Measurements from ENCODE around the gene PSAP. TPM values are rescaled to one million over a fixed set of nuclear protein-coding genes. Genes with fewer than 3 reads are reported as not detected.
"Not testable (repeated sequence)": the region's sequence is repeated elsewhere in the genome, so short reads cannot be mapped to it uniquely, and the experiment has no call there.

PSAP gene
- total RNA-seq, 4 donors from 2014 or later, result 425 to 693 (median 495) TPM

DNA sequence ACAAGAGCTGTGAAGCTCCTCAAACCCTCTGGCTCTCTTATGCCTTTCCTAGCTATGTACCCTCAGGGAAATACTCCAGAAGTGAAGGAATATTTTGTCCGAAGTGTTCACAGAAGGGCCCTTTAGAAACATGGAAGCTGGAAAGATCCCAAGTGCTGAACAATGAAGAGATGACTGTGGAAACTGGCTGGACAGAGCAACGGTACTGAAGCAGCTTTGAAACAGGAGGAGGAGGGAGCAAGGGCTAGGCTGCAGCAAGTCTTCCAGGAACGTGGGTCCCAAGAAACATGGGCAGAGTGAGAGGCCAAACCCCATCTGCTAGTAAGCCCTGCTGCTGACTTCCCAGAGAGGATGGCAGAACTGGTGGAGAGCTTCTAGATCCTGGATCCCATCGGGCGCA is 3.0 kb upstream of the PSAP start:
- TF ChIP-seq POLR2A (IDR thresholded peaks at IDR 0.05), result no peak
- TF ChIP-seq, protein P1, sequence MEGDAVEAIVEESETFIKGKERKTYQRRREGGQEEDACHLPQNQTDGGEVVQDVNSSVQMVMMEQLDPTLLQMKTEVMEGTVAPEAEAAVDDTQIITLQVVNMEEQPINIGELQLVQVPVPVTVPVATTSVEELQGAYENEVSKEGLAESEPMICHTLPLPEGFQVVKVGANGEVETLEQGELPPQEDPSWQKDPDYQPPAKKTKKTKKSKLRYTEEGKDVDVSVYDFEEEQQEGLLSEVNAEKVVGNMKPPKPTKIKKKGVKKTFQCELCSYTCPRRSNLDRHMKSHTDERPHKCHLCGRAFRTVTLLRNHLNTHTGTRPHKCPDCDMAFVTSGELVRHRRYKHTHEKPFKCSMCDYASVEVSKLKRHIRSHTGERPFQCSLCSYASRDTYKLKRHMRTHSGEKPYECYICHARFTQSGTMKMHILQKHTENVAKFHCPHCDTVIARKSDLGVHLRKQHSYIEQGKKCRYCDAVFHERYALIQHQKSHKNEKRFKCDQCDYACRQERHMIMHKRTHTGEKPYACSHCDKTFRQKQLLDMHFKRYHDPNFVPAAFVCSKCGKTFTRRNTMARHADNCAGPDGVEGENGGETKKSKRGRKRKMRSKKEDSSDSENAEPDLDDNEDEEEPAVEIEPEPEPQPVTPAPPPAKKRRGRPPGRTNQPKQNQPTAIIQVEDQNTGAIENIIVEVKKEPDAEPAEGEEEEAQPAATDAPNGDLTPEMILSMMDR (IDR thresholded peaks at IDR 0.05), result no peak
- no peak for DNase-seq (ENCODE audit: low spot score in 2 of 2)
- H3K4me3 ChIP-seq (ENCODE audit: low read depth, poor library complexity, severe bottlenecking), result no peak overlapping the region
- 54 to 57% methylated on average over 5 of the region's 5 CpGs for WGBS, 2 donors
- intact Hi-C loops (cut with DNase I; ENCODE audit: low total_unique reads), result no loop called here

DNA sequence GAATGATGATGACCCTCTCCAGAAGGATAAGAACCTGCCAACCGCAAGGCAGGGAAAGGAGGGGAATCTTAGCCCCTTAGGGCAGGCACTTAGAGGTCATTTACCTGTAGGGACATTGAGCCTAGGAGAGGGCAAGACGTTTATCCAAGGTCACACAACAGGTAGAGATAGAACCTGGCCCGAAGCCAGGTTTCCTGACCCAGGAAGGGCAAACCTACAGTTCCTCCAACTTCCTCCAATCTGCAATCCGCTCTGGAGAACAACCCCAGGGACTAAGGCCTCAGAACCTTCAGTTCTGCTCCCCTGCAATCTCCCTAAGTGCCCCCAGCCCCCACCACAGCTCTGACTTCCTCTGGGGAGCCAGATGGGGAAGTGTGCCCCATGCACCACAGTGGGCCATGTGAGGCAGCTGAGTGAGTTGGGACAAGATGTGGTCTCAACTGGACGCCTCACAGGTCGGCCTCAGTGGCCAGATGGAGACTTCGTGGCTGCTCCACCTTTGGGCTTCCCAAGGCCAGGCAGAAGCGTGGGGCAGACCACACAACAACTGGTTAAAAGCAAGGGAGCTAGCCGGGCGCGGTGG is 1.4 kb upstream of the PSAP start:
- no peak for DNase-seq (ENCODE audit: low spot score in 2 of 2)
- intact Hi-C loops (cut with DNase I; ENCODE audit: low total_unique reads), result no loop called here
- no peak overlapping the region for H3K4me3 ChIP-seq (ENCODE audit: low read depth, poor library complexity, severe bottlenecking)
- WGBS, 2 donors, result 84 to 88% methylated on average over 11 of the region's 11 CpGs
- TF ChIP-seq, protein P1 (IDR thresholded peaks at IDR 0.05), result no peak
- no peak for TF ChIP-seq POLR2A (IDR thresholded peaks at IDR 0.05)

DNA sequence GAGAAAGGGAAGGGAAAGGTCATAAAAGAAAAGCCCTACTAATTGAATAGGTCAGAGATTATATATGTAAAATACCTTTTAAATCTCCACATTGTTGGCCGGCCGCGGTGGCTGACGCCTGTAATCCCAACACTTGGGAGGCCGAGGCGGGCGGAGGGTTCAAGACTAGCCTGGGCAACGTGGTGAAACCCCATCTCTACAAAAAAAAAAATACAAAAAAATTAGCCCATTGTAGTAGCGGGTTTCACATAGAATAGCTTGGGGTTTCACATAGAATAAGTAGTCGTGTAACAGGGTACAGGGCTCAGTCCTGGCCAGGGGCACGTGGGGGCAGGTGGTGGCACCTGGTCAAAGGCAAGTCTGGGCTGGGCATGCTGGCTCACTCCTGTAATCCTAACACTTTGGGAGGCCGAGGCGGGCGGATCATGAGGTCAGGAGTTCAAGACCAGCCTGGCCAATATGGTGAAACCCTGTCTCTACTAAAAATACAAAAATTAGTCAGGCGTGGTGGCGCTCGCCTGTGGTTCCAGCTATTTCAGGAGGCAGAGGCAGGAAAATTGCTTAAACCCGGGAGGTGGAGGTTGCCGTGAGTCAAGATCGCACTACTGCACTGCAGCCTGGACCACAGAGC is 529 bp upstream of the PSAP start:
- WGBS, 2 donors, result 40 to 42% methylated on average over 20 of the region's 20 CpGs
- intact Hi-C loops (cut with DNase I; ENCODE audit: low total_unique reads); H3K4me3 ChIP-seq (ENCODE audit: low read depth, poor library complexity, severe bottlenecking); DNase-seq (ENCODE audit: low spot score in 2 of 2): not testable (repeated sequence)

DNA sequence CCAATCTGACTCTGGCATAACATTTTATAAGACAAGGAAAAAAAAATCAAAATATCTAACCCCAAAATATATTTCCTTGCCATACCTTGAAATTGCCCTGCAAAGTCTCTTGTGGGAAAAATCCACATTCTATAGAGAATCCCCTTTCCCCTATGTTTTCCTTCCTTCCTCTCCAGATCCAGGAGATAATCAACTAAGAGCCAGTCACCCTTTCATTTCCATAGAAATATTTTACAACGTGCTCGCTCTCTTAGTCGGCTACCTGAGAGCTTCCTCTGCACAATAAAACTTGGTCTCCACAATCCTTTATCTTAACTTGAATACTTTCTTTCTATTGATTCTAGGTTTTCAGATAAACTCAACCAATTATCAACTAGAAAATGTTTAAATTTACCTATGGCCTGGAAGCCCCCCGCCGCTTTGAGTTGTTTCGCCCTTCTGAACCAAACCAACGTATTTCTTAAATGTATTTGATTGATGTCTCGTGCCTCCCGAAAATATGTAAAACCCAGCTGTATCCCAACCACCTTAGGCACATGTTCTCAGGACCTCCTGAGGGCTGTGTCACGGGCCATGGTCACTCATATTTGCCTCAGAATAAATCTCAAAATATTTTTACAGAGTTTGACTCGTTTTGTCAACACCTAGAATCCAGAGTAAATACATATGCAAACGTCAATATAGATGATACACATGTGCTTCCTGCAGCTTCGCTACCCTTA is 869 bp downstream of the PSAP start:
- intact Hi-C loops (cut with DNase I; ENCODE audit: low total_unique reads), result no loop called here
- WGBS, 2 donors, result 1 to 2% methylated on average over 13 of the region's 13 CpGs
- no peak for DNase-seq (ENCODE audit: low spot score in 2 of 2)
- TF ChIP-seq, protein P1 (IDR thresholded peaks at IDR 0.05), result no peak
- no peak for TF ChIP-seq POLR2A (IDR thresholded peaks at IDR 0.05)
- H3K4me3 ChIP-seq (ENCODE audit: low read depth, poor library complexity, severe bottlenecking), result peak overlapping the region; percentile 99

DNA sequence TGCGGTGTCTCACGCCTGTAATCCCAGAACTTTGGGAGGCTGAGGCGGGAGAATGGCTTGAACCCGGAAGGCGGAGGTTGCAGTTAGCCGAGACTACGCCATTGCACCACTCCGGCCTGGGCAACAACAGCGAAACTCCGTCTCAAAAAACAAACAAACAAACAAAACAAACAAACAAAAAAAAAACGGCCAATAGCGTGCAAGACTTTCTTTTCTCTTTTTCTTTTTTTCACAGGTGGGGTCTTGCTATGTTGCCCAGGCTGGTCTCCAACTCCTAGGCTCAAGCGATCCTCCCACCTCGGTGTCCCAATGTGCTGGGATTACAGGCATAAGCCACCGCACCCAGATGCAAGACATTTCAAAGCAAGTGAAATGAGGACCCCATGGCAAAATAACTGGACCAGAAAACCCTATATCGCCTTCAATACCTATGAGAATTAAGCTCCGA is 1.6 kb downstream of the PSAP start:
- DNase-seq (ENCODE audit: low spot score in 2 of 2), result no peak
- intact Hi-C loops (cut with DNase I; ENCODE audit: low total_unique reads), result loop anchor here (10.0 kb wide), 1 partner anchor 45 kb away; no protein-coding TSS in a partner anchor
- no peak overlapping the region for H3K4me3 ChIP-seq (ENCODE audit: low read depth, poor library complexity, severe bottlenecking)
- TF ChIP-seq, protein P1 (IDR thresholded peaks at IDR 0.05), result no peak
- no peak for TF ChIP-seq POLR2A (IDR thresholded peaks at IDR 0.05)
- 90 to 95% methylated on average over 17 of the region's 17 CpGs for WGBS, 2 donors
